Ishikawa (cell line): ENCODE measurements around the gene C12orf57.

Source experiments
- CEBPB ChIP-seq: IDR thresholded peaks from 2 replicates; pipeline ENCODE4 v1.6.1; 2012
- CREB1 ChIP-seq: IDR thresholded peaks from 2 replicates; pipeline ENCODE4 v1.6.1; 2012; ENCODE audit warnings: low read depth
- EGR1 ChIP-seq: IDR thresholded peaks from 2 replicates; pipeline ENCODE4 v1.6.1; 2012
- EP300 ChIP-seq: IDR thresholded peaks from 2 replicates; pipeline ENCODE4 v1.6.1; 2012; ENCODE audit warnings: borderline replicate concordance
- FOXM1 ChIP-seq: IDR thresholded peaks from 2 replicates; pipeline ENCODE4 v1.6.1; 2012; ENCODE audit warnings: low read depth, borderline replicate concordance
- NFIC ChIP-seq: IDR thresholded peaks from 2 replicates; pipeline ENCODE4 v1.6.1; 2012
- RAD21 ChIP-seq: IDR thresholded peaks from 2 replicates; pipeline ENCODE4 v1.6.1; 2012; ENCODE audit warnings: low read depth
- TAF1 ChIP-seq: IDR thresholded peaks from 2 replicates; pipeline ENCODE4 v1.6.1; 2012; ENCODE audit warnings: low read depth, mild to moderate bottlenecking
- TCF12 ChIP-seq: IDR thresholded peaks from 2 replicates; pipeline ENCODE4 v1.6.1; 2012; ENCODE audit warnings: low read depth
- TEAD4 ChIP-seq: IDR thresholded peaks from 2 replicates; pipeline ENCODE4 v1.6.1; 2012
- YY1 ChIP-seq: IDR thresholded peaks from 2 replicates; pipeline ENCODE4 v1.6.1; 2012; ENCODE audit warnings: low read depth
- ZBTB7A ChIP-seq: IDR thresholded peaks from 2 replicates; pipeline ENCODE4 v1.6.1; 2012; ENCODE audit warnings: low read depth
- TF ChIP-seq, protein P1 (sequence below): IDR thresholded peaks from 2 replicates; pipeline ENCODE4 v1.6.1; 2012
- TF ChIP-seq, protein P2 (sequence below): IDR thresholded peaks from 2 replicates; pipeline ENCODE4 v1.6.1; 2012
- TF ChIP-seq, protein P3 (sequence below): IDR thresholded peaks from 2 replicates; pipeline ENCODE4 v1.6.1; 2012; ENCODE audit warnings: low read depth, mild to moderate bottlenecking

C12orf57 gene

DNA sequence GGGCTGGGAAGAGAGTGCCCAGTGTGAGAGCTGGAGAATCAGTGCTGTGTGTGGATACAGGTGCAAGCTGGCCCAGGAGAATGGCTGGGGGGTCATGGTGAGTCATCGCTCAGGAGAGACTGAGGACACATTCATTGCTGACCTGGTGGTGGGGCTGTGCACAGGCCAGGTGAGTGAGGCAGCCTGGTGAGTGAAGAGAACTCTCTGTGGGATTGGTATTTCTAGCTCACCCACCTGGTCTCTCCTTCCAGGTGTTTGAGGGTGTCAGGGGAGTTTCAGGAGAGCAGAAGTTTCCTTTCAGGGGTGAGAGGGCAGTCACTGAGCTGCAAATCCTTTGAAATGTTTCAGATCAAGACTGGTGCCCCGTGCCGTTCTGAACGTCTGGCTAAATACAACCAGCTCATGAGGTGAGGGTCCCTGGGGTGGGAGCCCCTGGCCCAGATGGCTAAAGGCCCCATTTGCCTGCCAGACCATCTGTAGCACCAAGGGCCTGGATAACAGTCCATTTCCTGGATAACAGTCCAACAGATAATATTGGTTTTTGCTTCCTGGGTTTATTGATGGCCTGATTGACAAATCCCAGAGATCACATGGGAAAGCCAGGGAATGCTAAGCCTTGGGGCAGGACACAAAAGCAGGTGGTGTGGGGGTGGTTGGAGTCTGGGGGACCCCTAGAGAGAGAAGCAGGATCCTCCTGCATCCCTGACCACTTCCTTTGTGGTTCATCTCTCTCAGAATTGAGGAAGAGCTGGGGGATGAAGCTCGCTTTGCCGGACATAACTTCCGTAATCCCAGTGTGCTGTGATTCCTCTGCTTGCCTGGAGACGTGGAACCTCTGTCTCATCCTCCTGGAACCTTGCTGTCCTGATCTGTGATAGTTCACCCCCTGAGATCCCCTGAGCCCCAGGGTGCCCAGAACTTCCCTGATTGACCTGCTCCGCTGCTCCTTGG lies 21.6 kb upstream of the C12orf57 start:
- no peak for TF ChIP-seq NFIC
- no peak for TF ChIP-seq TAF1
- TF ChIP-seq FOXM1: no peak

DNA sequence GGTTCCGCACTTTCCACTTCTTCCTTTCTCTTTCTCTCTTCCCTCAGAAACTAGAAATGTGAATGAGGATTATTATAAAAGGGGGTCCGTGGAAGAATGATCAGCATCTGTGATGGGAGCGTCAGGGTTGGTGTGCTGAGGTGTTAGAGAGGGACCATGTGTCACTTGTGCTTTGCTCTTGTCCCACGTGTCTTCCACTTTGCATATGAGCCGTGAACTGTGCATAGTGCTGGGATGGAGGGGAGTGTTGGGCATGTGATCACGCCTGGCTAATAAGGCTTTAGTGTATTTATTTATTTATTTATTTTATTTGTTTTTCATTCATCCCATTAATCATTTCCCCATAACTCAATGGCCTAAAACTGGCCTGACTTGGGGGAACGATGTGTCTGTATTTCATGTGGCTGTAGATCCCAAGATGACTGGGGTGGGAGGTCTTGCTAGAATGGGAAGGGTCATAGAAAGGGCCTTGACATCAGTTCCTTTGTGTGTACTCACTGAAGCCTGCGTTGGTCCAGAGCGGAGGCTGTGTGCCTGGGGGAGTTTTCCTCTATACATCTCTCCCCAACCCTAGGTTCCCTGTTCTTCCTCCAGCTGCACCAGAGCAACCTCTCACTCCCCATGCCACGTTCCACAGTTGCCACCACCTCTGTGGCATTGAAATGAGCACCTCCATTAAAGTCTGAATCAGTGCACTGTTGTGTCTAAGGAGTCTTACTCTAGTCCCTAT lies 20.7 kb upstream of the C12orf57 start:
- no peak for TF ChIP-seq NFIC

DNA sequence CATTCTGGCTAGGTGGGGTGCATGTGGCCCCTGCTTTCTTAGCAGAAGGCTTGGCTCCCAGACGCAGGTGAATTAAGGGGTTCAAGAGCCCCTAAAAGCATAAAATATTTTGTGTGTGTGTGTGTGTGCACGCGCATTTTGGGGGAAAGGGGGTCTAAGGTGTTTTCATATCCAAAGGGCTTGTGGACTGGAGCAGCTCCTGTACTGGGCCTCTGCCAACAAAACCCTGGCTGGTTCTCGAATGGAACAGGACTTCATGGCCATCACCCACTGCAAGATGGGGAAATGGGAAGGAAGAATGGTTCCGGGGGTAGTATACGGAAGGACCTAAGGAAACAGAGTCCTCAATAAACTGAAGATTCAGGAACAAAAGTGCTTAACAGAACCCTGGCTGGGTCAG lies 20.0 kb upstream of the C12orf57 start:
- TF ChIP-seq CEBPB (no peak), FOXM1 (no peak), EP300 (no peak), NFIC (no peak), EGR1 (no peak)
- TF ChIP-seq, protein P1, sequence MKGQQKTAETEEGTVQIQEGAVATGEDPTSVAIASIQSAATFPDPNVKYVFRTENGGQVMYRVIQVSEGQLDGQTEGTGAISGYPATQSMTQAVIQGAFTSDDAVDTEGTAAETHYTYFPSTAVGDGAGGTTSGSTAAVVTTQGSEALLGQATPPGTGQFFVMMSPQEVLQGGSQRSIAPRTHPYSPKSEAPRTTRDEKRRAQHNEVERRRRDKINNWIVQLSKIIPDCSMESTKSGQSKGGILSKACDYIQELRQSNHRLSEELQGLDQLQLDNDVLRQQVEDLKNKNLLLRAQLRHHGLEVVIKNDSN: no peak
- TF ChIP-seq, protein P2, sequence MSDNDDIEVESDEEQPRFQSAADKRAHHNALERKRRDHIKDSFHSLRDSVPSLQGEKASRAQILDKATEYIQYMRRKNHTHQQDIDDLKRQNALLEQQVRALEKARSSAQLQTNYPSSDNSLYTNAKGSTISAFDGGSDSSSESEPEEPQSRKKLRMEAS: no peak
- TF ChIP-seq, protein P3, sequence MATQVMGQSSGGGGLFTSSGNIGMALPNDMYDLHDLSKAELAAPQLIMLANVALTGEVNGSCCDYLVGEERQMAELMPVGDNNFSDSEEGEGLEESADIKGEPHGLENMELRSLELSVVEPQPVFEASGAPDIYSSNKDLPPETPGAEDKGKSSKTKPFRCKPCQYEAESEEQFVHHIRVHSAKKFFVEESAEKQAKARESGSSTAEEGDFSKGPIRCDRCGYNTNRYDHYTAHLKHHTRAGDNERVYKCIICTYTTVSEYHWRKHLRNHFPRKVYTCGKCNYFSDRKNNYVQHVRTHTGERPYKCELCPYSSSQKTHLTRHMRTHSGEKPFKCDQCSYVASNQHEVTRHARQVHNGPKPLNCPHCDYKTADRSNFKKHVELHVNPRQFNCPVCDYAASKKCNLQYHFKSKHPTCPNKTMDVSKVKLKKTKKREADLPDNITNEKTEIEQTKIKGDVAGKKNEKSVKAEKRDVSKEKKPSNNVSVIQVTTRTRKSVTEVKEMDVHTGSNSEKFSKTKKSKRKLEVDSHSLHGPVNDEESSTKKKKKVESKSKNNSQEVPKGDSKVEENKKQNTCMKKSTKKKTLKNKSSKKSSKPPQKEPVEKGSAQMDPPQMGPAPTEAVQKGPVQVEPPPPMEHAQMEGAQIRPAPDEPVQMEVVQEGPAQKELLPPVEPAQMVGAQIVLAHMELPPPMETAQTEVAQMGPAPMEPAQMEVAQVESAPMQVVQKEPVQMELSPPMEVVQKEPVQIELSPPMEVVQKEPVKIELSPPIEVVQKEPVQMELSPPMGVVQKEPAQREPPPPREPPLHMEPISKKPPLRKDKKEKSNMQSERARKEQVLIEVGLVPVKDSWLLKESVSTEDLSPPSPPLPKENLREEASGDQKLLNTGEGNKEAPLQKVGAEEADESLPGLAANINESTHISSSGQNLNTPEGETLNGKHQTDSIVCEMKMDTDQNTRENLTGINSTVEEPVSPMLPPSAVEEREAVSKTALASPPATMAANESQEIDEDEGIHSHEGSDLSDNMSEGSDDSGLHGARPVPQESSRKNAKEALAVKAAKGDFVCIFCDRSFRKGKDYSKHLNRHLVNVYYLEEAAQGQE: no peak

DNA sequence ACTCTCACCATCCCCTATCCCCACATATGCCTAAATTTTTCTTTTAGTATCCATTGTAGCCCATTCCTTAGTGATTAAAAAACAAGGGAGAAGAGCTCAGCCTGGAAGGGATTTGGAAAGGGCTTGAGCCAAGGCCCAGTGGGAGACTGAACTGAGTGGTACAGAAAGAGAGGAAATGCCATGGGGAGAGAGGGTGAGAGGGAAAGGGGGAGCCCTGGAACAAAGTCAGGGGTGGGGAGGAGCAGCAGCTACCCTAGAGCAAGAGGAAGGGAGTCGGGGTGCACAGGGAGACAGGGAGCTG lies 18.6 kb upstream of the C12orf57 start:
- TF ChIP-seq EP300 (no peak), TAF1 (no peak; the same call in 1 of the 2 replicates), FOXM1 (no peak), EGR1 (no peak), TEAD4 (no peak), CREB1 (no peak), RAD21 (no peak), ZBTB7A (no peak), YY1 (no peak), TCF12 (no peak), CEBPB (no peak)
- TF ChIP-seq, protein P3: no peak
- TF ChIP-seq, protein P1: no peak
- TF ChIP-seq, protein P2: no peak

DNA sequence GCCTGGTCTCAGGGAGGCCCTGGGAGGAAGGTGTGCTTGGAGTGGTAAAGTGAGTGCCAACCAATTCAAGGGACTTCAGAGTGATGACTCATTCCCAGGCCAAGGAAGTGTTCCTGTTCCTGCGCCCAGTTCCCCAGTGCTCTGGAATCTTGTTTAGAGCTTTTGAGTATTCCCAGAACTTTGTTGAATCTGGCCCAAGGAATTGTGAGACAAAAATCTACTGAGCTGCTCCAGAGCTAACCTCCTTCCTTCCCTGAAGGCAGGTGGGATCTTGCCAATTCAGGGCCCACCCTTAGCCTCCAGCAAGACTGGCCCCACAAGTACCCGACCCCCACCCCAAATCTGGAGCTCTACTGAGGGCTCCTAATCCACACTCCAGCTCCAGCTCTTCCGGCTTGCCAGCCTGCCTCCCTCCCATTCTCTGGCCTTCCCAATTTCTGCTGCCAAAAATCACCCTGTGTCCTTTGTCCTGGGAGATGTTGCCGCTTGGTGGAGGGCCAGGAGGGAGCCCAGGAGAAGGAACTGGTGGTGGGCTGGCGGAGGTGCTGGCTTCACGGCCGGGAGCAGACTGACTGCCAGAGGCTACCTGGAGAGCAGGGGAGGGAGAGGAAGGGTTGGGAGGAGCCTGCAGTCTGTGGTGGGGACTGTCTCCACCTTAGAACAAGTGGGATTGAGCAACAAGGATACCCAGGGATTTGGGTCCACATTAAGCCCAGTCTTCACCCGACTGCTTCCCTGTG lies 18.1 kb upstream of the C12orf57 start:
- TF ChIP-seq CREB1 (0 out of 2 replicates have a peak, but pooled peaks have one; percentile 12), ZBTB7A (peak; percentile 80), TCF12 (peak; percentile 50), EGR1 (no peak), FOXM1 (no peak), CEBPB (0 out of 2 replicates have a peak, but pooled peaks have one; percentile 48), TEAD4 (peak; percentile 63), YY1 (0 out of 2 replicates have a peak, but pooled peaks have one; percentile 43), EP300 (no peak; the same call in 1 of the 2 replicates), TAF1 (peak; percentile 45; the same call in 1 of the 2 replicates), NFIC (peak; percentile 69), RAD21 (no peak)
- TF ChIP-seq, protein P2: peak; percentile 28; the same call in 1 of the 2 replicates
- TF ChIP-seq, protein P3: peak; percentile 17; the same call in 1 of the 2 replicates
- TF ChIP-seq, protein P1: no peak
